Esophagus muscularis mucosa (tissue), 4 donors: ENCODE measurements around the gene ZNF202. TPM values are rescaled to one million over a fixed set of nuclear protein-coding genes. Genes with fewer than 3 reads are reported as not detected.

Experiments
- DNase-seq: peaks from one replicate; pipeline ENCODE4 v3.0.0-alpha.2; 2017; ENCODE audit errors: extremely low spot score
- H3K27ac ChIP-seq, 4 donors: fragments of 200-600 bp; sonication (generic); replicated peaks in 1 of 4; 1 replicate in 3 of 4; 2 replicates in 1 of 4; pipeline ENCODE4 v1.5.1; 2016 to 2019; ENCODE audit warnings: mild to moderate bottlenecking in 1 of 4
- H3K27me3 ChIP-seq, 4 donors: fragments of 200-600 bp; sonication (generic); one replicate each; pipeline versions ENCODE4 v1.5.1 to v1.6.0; 2016 to 2019
- H3K36me3 ChIP-seq, 4 donors: fragments of 200-600 bp; sonication (generic); one replicate each; pipeline ENCODE4 v1.5.1; 2016 to 2019
- H3K4me1 ChIP-seq, 4 donors: fragments of 200-600 bp; sonication (generic); one replicate each; pipeline ENCODE4 v1.5.1; 2016 to 2019
- H3K4me3 ChIP-seq, 4 donors: fragments of 200-600 bp; sonication (generic); 1 replicate in 2 of 4; 2 replicates in 2 of 4; pipeline ENCODE4 v1.5.1; 2016 to 2019; ENCODE audit warnings: mild to moderate bottlenecking in 4 of 4, moderate library complexity in 1 of 4
- H3K9me3 ChIP-seq, 4 donors: fragments of 200-600 bp; sonication (generic); 1 replicate in 3 of 4; 2 replicates in 1 of 4; pipeline ENCODE4 v1.5.1; 2016 to 2019
- EP300 ChIP-seq: sonication (generic); formaldehyde crosslinking; IDR thresholded peaks from one replicate; pipeline ENCODE4 v1.6.1; 2017; ENCODE audit warnings: antibody characterized with exemption
- POLR2A ChIP-seq: fragments of 450-650 bp; IDR thresholded peaks from one replicate; pipeline ENCODE4 v1.6.1; 2017; ENCODE audit warnings: antibody characterized with exemption, moderate library complexity, mild to moderate bottlenecking, low read depth
- POLR2AphosphoS5 ChIP-seq, 2 donors: sonication (generic); formaldehyde crosslinking; IDR thresholded peaks; one replicate each; pipeline ENCODE4 v1.6.1; 2017; ENCODE audit warnings: antibody characterized with exemption in 2 of 2
- WGBS: methylation state at CpG from one replicate; pipeline ENCODE4 v1.1.5; 2018; 5-methylcytosine and 5-hydroxymethylcytosine counted together
- intact Hi-C: fragments of 100-400 bp; cut with DNase I; formaldehyde crosslinking; loops from one replicate; pipeline ENCODE4 v1.15.1; 2023
- total RNA-seq, 4 donors: library from RNA; depleted of rRNA; stranded (reverse); fragments of >200 nt; gene quantifications; one replicate each; pipeline versions ENCODE4 v1.1.0 to v1.2.1, GENCODE V29; 2016
- TF ChIP-seq, protein P1 (sequence below), 3 experiments: fragments of 200-600 bp in 2 of 3; fragments of 450-650 bp in 1 of 3; sonication (generic) in 2 of 3; IDR thresholded peaks; one replicate each; pipeline ENCODE4 v1.5.1; 2017 to 2019; ENCODE audit warnings: antibody characterized with exemption in 3 of 3, mild to moderate bottlenecking in 2 of 3, moderate library complexity in 1 of 3

Gene ZNF202
- total RNA-seq, 4 donors from 2014 or later = 4.4 to 8.6 (median 7.4) TPM

DNA sequence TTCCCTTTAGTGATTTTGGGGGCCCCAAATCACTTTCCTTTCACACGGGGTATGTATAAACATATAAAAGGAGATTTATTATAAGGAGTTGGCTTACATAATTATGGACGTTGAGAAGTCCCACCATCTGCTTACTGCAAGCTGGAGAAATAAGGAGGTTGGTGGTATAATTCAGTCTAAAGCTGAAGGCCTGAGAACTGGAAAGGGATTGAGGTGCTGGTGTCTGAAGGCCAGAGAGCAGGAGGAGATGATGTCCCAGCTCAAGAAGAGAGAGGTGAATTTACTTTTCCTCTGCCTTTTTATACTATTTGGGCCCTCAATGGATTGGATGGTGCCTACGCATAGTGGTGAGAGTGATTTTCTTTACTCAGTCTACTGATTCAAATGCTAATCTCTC is 1.3 kb upstream of the ZNF202 start:
- DNase-seq = no peak
- intact Hi-C loops = no loop called here
- Histone ChIP-seq H3K4me3 (peak overlapping the region; percentile 76 to 97 (median 80)), H3K36me3 (peaks cover 0 to 11% (median 0%) of the 10 kb centered on the region in 4 donors), H3K27ac (no peak overlapping the region), H3K9me3 (no peaks in the 10 kb centered on the region), H3K27me3 (no peaks in the 10 kb centered on the region), H3K4me1 (peaks cover 17 to 30% (median 21%) of the 10 kb centered on the region in 4 donors)
- TF ChIP-seq, protein P1, sequence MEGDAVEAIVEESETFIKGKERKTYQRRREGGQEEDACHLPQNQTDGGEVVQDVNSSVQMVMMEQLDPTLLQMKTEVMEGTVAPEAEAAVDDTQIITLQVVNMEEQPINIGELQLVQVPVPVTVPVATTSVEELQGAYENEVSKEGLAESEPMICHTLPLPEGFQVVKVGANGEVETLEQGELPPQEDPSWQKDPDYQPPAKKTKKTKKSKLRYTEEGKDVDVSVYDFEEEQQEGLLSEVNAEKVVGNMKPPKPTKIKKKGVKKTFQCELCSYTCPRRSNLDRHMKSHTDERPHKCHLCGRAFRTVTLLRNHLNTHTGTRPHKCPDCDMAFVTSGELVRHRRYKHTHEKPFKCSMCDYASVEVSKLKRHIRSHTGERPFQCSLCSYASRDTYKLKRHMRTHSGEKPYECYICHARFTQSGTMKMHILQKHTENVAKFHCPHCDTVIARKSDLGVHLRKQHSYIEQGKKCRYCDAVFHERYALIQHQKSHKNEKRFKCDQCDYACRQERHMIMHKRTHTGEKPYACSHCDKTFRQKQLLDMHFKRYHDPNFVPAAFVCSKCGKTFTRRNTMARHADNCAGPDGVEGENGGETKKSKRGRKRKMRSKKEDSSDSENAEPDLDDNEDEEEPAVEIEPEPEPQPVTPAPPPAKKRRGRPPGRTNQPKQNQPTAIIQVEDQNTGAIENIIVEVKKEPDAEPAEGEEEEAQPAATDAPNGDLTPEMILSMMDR (IDR thresholded peaks at IDR 0.05) = no peak
- TF ChIP-seq POLR2A = no peak
- TF ChIP-seq POLR2AphosphoS5 (IDR thresholded peaks at IDR 0.05) = no peak
- TF ChIP-seq EP300 = no peak
- WGBS = 62% methylated on average over 3 of the region's 3 CpGs

DNA sequence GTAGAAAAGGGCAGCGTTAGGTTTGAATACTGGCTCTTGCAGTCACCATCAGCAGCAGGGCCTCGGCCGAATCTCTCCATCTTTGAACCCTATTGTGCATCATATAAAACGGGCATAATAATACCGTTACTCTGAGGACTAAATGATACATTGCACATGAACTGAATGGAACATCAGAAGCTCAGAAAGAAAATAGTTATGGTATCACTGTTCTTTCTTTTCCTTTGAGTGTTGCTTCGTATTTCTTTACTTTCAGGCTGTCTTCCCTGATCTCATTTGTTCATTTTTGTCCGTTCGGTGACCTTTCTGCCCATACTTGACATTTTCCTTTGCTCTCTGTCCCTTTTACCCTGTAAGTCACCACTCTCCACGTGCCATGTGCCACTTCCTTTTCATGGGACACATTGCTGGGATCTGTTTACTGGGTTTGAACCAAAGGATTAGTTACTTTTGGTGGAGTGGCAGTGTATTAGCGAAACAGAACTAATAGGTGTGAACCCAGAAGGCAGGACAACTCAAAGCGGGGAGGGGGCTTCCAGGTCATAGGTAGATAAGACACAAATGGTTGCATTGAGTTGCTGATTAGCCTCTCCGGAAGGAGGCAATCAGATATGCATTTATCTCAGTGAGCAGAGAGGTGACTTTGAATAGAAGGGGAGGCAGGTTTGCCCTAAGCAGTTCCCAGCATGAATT is 717 bp upstream of the ZNF202 start:
- no peak for DNase-seq
- WGBS = 25% methylated on average over 12 of the region's 12 CpGs
- intact Hi-C loops = no loop called here
- H3K27ac ChIP-seq = peak overlapping the region; percentile 80 to 84 (median 82)
- H3K36me3 ChIP-seq = peaks cover 0 to 12% (median 0%) of the 10 kb centered on the region in 4 donors
- no peaks in the 10 kb centered on the region for H3K27me3 ChIP-seq
- TF ChIP-seq POLR2AphosphoS5 (IDR thresholded peaks at IDR 0.05) (no peak), POLR2A (no peak), EP300 (no peak)
- H3K4me1 ChIP-seq = peaks cover 17 to 30% (median 21%) of the 10 kb centered on the region in 4 donors
- H3K9me3 ChIP-seq = no peaks in the 10 kb centered on the region
- peak overlapping the region; percentile 76 to 97 (median 80) for H3K4me3 ChIP-seq

DNA sequence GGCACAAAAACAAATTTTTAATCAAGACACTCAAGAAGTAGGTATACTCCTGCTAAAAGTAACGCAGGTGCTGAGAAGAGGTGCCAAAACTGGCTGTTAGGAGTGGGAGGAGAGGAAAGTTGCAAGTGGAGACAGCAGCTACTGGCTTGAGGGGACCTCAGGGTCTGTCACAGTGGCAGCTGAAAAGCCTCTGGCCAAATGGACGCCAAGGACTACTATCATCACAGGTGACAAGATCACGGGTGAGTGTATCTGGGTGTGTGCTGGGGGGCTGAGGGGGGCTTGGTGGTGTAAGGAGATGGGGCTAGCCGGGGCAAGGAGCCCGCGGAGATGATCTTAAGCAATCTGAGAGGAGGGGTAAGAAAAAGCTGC is 687 bp downstream of the ZNF202 start:
- peaks cover 0 to 19% (median 1%) of the 10 kb centered on the region in 4 donors for H3K36me3 ChIP-seq
- H3K4me3 ChIP-seq = peak overlapping the region; percentile 76 to 97 (median 80)
- DNase-seq = no peak
- H3K27me3 ChIP-seq = no peaks in the 10 kb centered on the region
- intact Hi-C loops = no loop called here
- H3K9me3 ChIP-seq = no peaks in the 10 kb centered on the region
- WGBS = 1% methylated on average over 6 of the region's 6 CpGs
- peaks cover 17 to 30% (median 21%) of the 10 kb centered on the region in 4 donors for H3K4me1 ChIP-seq
- TF ChIP-seq, protein P1 (IDR thresholded peaks at IDR 0.05) = no peak
- no peak for TF ChIP-seq EP300
- no peak for TF ChIP-seq POLR2AphosphoS5 (IDR thresholded peaks at IDR 0.05)
- TF ChIP-seq POLR2A = no peak
- peak overlapping the region; percentile 80 to 84 (median 82) for H3K27ac ChIP-seq

DNA sequence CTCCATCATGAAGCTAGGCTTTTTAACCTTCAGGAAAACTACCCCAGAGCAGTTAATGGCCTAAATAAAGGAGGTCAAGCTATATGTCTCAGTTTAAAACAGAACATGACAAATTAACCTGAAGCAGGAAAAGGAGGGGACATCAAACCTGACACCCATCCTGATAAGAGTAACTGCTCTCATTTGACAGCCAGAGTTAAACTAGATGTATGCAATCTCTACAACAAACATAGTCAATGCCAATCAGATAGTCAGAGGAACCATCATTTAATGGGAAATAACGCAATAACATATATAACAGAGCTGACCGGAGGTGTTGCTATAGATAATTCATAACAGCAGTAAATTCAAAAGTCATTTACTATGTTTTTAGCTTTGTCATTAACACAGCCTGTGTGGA is 3.1 kb downstream of the ZNF202 start:
- Histone ChIP-seq H3K4me1 (peaks cover 17 to 30% (median 21%) of the 10 kb centered on the region in 4 donors), H3K4me3 (no peak overlapping the region), H3K36me3 (peaks cover 0 to 39% (median 9%) of the 10 kb centered on the region in 4 donors), H3K27ac (no peak overlapping the region), H3K27me3 (no peaks in the 10 kb centered on the region), H3K9me3 (no peaks in the 10 kb centered on the region)
- no peak for TF ChIP-seq POLR2A
- TF ChIP-seq, protein P1 (IDR thresholded peaks at IDR 0.05) = no peak
- TF ChIP-seq EP300 = no peak
- 83% methylated on average over 2 of the region's 2 CpGs for WGBS
- intact Hi-C loops = no loop called here
- no peak for DNase-seq

DNA sequence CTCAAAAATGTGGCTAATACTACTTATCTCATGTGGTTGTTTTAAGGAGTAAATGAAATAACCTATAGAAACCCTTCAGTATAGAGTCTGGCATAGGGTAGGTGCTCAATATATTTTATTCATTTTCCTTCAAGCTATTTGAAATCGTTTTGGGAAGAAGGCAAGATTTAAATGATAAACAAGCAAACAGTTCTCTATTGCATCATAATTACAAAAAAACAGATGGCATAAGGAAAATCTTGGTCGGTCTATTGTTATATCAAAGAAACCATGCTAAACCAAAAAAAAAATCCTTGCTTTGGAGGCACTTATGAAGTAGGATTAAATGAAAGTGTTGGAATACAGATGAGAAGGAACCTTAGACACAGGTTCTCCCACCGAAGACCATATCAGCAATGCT is 4.7 kb downstream of the ZNF202 start:
- WGBS = 91% methylated on average over 3 of the region's 3 CpGs
- Histone ChIP-seq H3K4me3 (no peak overlapping the region), H3K4me1 (peaks cover 10 to 21% (median 13%) of the 10 kb centered on the region in 4 donors), H3K27me3 (no peaks in the 10 kb centered on the region), H3K36me3 (peaks cover 0 to 40% (median 9%) of the 10 kb centered on the region in 4 donors), H3K27ac (no peak overlapping the region), H3K9me3 (no peaks in the 10 kb centered on the region)
- intact Hi-C loops = no loop called here
- TF ChIP-seq EP300 (no peak), POLR2AphosphoS5 (IDR thresholded peaks at IDR 0.05) (no peak), POLR2A (no peak)
- TF ChIP-seq, protein P1 (IDR thresholded peaks at IDR 0.05) = no peak
- DNase-seq = no peak
